H9 (cell line): Measurements from ENCODE around the gene AGBL4. TPM values are rescaled to one million over a fixed set of nuclear protein-coding genes. Genes with fewer than 3 reads are reported as not detected.

ENCODE experiments used
- DNase-seq: peaks from one replicate; pipeline ENCODE4 v3.0.0-alpha.2; 2017
- H2AFZ ChIP-seq: one replicate; pipeline ENCODE4 v1.6.1; 2013; ENCODE audit warnings: mild to moderate bottlenecking, low read length, control low read depth, moderate library complexity
- H2AK5ac ChIP-seq: 2 replicates; pipeline ENCODE4 v1.6.1; 2013; ENCODE audit warnings: low read length, control low read depth, mixed read lengths; ENCODE audit not compliant: insufficient read length
- H2BK120ac ChIP-seq: one replicate; pipeline ENCODE4 v1.6.1; 2013; ENCODE audit warnings: low read depth, mild to moderate bottlenecking, low read length, control low read depth, inconsistent platforms; ENCODE audit not compliant: poor library complexity, severe bottlenecking
- H2BK12ac ChIP-seq: 2 replicates; pipeline ENCODE4 v1.6.1; 2013; ENCODE audit warnings: low read length, control low read depth, mixed read lengths, low read depth; ENCODE audit not compliant: insufficient read length
- H2BK15ac ChIP-seq: 2 replicates; pipeline ENCODE4 v1.6.1; 2013; ENCODE audit warnings: low read depth, low read length, control low read depth
- H2BK20ac ChIP-seq: one replicate; pipeline ENCODE4 v1.6.1; 2013; ENCODE audit warnings: low read depth, mild to moderate bottlenecking, low read length, control low read depth, inconsistent platforms; ENCODE audit not compliant: poor library complexity, severe bottlenecking
- H2BK5ac ChIP-seq: 2 replicates; pipeline ENCODE4 v1.6.1; 2013; ENCODE audit warnings: low read length, control low read depth, mixed read lengths; ENCODE audit not compliant: insufficient read length
- H3K14ac ChIP-seq: 2 replicates; pipeline ENCODE4 v1.6.1; 2013; ENCODE audit warnings: low read length, control low read depth; ENCODE audit not compliant: insufficient read depth
- H3K18ac ChIP-seq: 2 replicates; pipeline ENCODE4 v1.6.1; 2013; ENCODE audit warnings: low read depth, mild to moderate bottlenecking, mixed read lengths, low read length, control low read depth; ENCODE audit not compliant: insufficient read length
- H3K23ac ChIP-seq: 2 replicates; pipeline ENCODE4 v1.6.1; 2013; ENCODE audit warnings: low read length, control low read depth, mixed read lengths, low read depth; ENCODE audit not compliant: insufficient read length
- H3K23me2 ChIP-seq: 2 replicates; pipeline ENCODE4 v1.6.1; 2013; ENCODE audit warnings: low read depth, mild to moderate bottlenecking, mixed read lengths, low read length, control low read depth; ENCODE audit not compliant: insufficient read length, poor library complexity, severe bottlenecking
- H3K27ac ChIP-seq: 2 replicates; pipeline ENCODE4 v1.5.1; 2013; ENCODE audit warnings: low read length, control low read depth, mixed read lengths, low read depth; ENCODE audit not compliant: insufficient read length
- H3K27me3 ChIP-seq: 2 replicates; pipeline ENCODE4 v1.6.1; 2013; ENCODE audit warnings: low read length, control low read depth, inconsistent platforms; ENCODE audit not compliant: insufficient read depth
- H3K4ac ChIP-seq: 2 replicates; pipeline ENCODE4 v1.6.1; 2013; ENCODE audit warnings: low read depth, mild to moderate bottlenecking, control low read depth, inconsistent platforms, low read length, moderate library complexity
- H3K4me1 ChIP-seq: 2 replicates; pipeline ENCODE4 v1.6.1; 2013; ENCODE audit warnings: low read length, control low read depth, inconsistent platforms; ENCODE audit not compliant: insufficient read depth
- H3K4me2 ChIP-seq: 2 replicates; pipeline ENCODE4 v1.6.1; 2013; ENCODE audit warnings: low read length, control low read depth, mixed read lengths; ENCODE audit not compliant: insufficient read length, insufficient read depth
- H3K56ac ChIP-seq: 2 replicates; pipeline ENCODE4 v1.6.1; 2013; ENCODE audit warnings: low read depth, mild to moderate bottlenecking, mixed read lengths, low read length, control low read depth; ENCODE audit not compliant: insufficient read length
- H3K79me1 ChIP-seq: 2 replicates; pipeline ENCODE4 v1.6.1; 2013; ENCODE audit warnings: low read depth, mild to moderate bottlenecking, moderate library complexity, low read length, control low read depth, inconsistent platforms; ENCODE audit not compliant: insufficient read depth, poor library complexity, severe bottlenecking
- H3K79me2 ChIP-seq: 2 replicates; pipeline ENCODE4 v1.6.1; 2013; ENCODE audit warnings: low read length, control low read depth, inconsistent platforms; ENCODE audit not compliant: insufficient read depth
- H3K9ac ChIP-seq: 2 replicates; pipeline ENCODE4 v1.6.1; 2013; ENCODE audit warnings: low read length, control low read depth, mixed read lengths; ENCODE audit not compliant: insufficient read length; ENCODE audit errors: extremely low read depth
- H3K9me3 ChIP-seq: one replicate; pipeline ENCODE4 v1.6.1; 2013; ENCODE audit warnings: low read depth, low read length, inconsistent platforms; ENCODE audit not compliant: control insufficient read depth
- H3T11ph ChIP-seq: one replicate; pipeline ENCODE4 v1.6.1; 2013; ENCODE audit warnings: mild to moderate bottlenecking, low read length, control low read depth, inconsistent platforms
- H4K20me1 ChIP-seq: one replicate; pipeline ENCODE4 v1.6.1; 2013; ENCODE audit not compliant: control insufficient read depth, insufficient read length, insufficient read depth
- H4K5ac ChIP-seq: 2 replicates; pipeline ENCODE4 v1.6.1; 2013; ENCODE audit warnings: low read depth, mild to moderate bottlenecking, mixed read lengths, low read length, control low read depth; ENCODE audit not compliant: insufficient read length
- H4K8ac ChIP-seq: replicated peaks from 2 replicates; pipeline ENCODE4 v1.6.1; 2013; ENCODE audit warnings: low read length, control low read depth, mixed read lengths, low read depth; ENCODE audit not compliant: insufficient read length
- H4K91ac ChIP-seq: 2 replicates; pipeline ENCODE4 v1.6.1; 2013; ENCODE audit warnings: low read depth, mild to moderate bottlenecking, moderate library complexity, mixed read lengths, low read length, control low read depth; ENCODE audit not compliant: insufficient read length
- H3K27ac Mint-ChIP-seq, 3 experiments: 2 replicates in 2 of 3; 3 replicates in 1 of 3; pipeline ENCODE4 v1.8.0; 2020 to 2021; ENCODE audit warnings: mixed read lengths in 3 of 3, mild to moderate bottlenecking in 1 of 3, moderate library complexity in 1 of 3
- H3K27me3 Mint-ChIP-seq: 2 replicates; pipeline ENCODE4 v1.8.0; 2021; ENCODE audit warnings: low read depth, mild to moderate bottlenecking, moderate library complexity, mixed read lengths
- H3K36me3 Mint-ChIP-seq, 3 experiments: 2 replicates in 2 of 3; 3 replicates in 1 of 3; pipeline ENCODE4 v1.8.0; 2020 to 2021; ENCODE audit warnings: low read depth in 3 of 3, mixed read lengths in 3 of 3; ENCODE audit not compliant: insufficient read depth in 1 of 3
- H3K4me1 Mint-ChIP-seq, 2 experiments: 2 replicates each; pipeline ENCODE4 v1.8.0; 2020; ENCODE audit warnings: mixed read lengths in 2 of 2
- H3K4me3 Mint-ChIP-seq, 2 experiments: 2 replicates in 1 of 2; 3 replicates in 1 of 2; pipeline ENCODE4 v1.8.0; 2020 to 2021; ENCODE audit warnings: mild to moderate bottlenecking in 2 of 2, mixed read lengths in 2 of 2, moderate library complexity in 1 of 2
- H3K9me3 Mint-ChIP-seq, 2 experiments: 2 replicates in 1 of 2; 3 replicates in 1 of 2; pipeline ENCODE4 v1.8.0; 2020; ENCODE audit warnings: mild to moderate bottlenecking in 2 of 2, mixed read lengths in 2 of 2, moderate library complexity in 1 of 2
- WGBS: extraction: QIAGEN DNeasy Blood & Tissue Kit; methylation state at CpG from one replicate; pipeline ENCODE4 v1.1.7; 2013; ENCODE audit warnings: missing lambda C conversion rate, low lambda C conversion rate, mixed read lengths; ENCODE audit not compliant: insufficient read length; ENCODE audit errors: extremely low coverage; 5-methylcytosine and 5-hydroxymethylcytosine counted together
- total RNA-seq: library from RNA; stranded (reverse); gene quantifications from 2 replicates; pipeline ENCODE4 v1.2.1, GENCODE V29; 2021
- TF ChIP-seq, protein P1 (sequence below): fragments of 200-600 bp; sonication (generic); conservative IDR thresholded peaks from 3 replicates; pipeline ENCODE4 v1.8.0; 2021; ENCODE audit warnings: antibody characterized with exemption, mild to moderate bottlenecking

AGBL4 gene
- total RNA-seq, 1 experiment from 2014 or later = not detected

GRCh38 chr1:48611841-48612240 lies 1411.9 kb downstream of the AGBL4 start:
- Histone ChIP-seq H2BK15ac (no peak overlapping the region), H2BK12ac (no peak overlapping the region), H2AFZ (no peak overlapping the region), H4K8ac (no peak overlapping the region), H3K14ac (no peak overlapping the region), H2BK120ac (no peak overlapping the region), H3K23me2 (no peaks in the 10 kb centered on the region), H3T11ph (no peak overlapping the region), H3K56ac (no peak overlapping the region), H3K27me3 (no peaks in the 10 kb centered on the region), H3K9me3 (no peaks in the 10 kb centered on the region), H3K4me1 (no peaks in the 10 kb centered on the region), H2BK20ac (no peak overlapping the region), H4K91ac (no peak overlapping the region), H3K4me2 (no peak overlapping the region), H3K27ac (no peak overlapping the region), H3K79me2 (no peaks in the 10 kb centered on the region), H3K79me1 (no peaks in the 10 kb centered on the region), H2AK5ac (no peak overlapping the region), H3K18ac (no peak overlapping the region), H3K9ac (no peak overlapping the region), H3K23ac (no peak overlapping the region), H4K5ac (no peak overlapping the region), H3K4ac (no peak overlapping the region), H2BK5ac (no peak overlapping the region), H4K20me1 (no peaks in the 10 kb centered on the region)
- H3K36me3 Mint-ChIP-seq = no peaks in the 10 kb centered on the region
- H3K9me3 Mint-ChIP-seq = no peaks in the 10 kb centered on the region
- DNase-seq = no peak
- TF ChIP-seq, protein P1, sequence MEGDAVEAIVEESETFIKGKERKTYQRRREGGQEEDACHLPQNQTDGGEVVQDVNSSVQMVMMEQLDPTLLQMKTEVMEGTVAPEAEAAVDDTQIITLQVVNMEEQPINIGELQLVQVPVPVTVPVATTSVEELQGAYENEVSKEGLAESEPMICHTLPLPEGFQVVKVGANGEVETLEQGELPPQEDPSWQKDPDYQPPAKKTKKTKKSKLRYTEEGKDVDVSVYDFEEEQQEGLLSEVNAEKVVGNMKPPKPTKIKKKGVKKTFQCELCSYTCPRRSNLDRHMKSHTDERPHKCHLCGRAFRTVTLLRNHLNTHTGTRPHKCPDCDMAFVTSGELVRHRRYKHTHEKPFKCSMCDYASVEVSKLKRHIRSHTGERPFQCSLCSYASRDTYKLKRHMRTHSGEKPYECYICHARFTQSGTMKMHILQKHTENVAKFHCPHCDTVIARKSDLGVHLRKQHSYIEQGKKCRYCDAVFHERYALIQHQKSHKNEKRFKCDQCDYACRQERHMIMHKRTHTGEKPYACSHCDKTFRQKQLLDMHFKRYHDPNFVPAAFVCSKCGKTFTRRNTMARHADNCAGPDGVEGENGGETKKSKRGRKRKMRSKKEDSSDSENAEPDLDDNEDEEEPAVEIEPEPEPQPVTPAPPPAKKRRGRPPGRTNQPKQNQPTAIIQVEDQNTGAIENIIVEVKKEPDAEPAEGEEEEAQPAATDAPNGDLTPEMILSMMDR = no peak
- no peak overlapping the region for H3K27ac Mint-ChIP-seq
- no CpG with 5 or more reads among the region's 2 CpGs for WGBS
- H3K4me3 Mint-ChIP-seq = no peak overlapping the region
- peaks cover 2% of the 10 kb centered on the region for H3K27me3 Mint-ChIP-seq
- H3K4me1 Mint-ChIP-seq = no peaks in the 10 kb centered on the region
